OCI-LY1 (cell line): ENCODE data around the gene TMEM252.

Source experiments
- H2AFZ ChIP-seq: fragments of 200-600 bp; sonication (generic), shearing (Covaris generic); 2 replicates; pipeline ENCODE4 v1.6.0; 2014; ENCODE audit warnings: antibody characterized with exemption, mild to moderate bottlenecking, low read length
- H3F3A ChIP-seq: fragments of 200-600 bp; sonication (generic), shearing (Covaris generic); 2 replicates; pipeline ENCODE4 v1.6.0; 2014; ENCODE audit warnings: mild to moderate bottlenecking, antibody characterized with exemption, low read length, moderate library complexity; ENCODE audit not compliant: insufficient read depth
- H3K27ac ChIP-seq: fragments of 200-600 bp; sonication (generic); 2 replicates; pipeline ENCODE4 v1.5.1; 2014; ENCODE audit warnings: low read length, mixed run types, mild to moderate bottlenecking, low read depth; ENCODE audit not compliant: poor library complexity, severe bottlenecking
- H3K27me3 ChIP-seq: fragments of 200-600 bp; sonication (generic); 2 replicates; pipeline ENCODE4 v1.6.0; 2014; ENCODE audit warnings: antibody characterized with exemption, mild to moderate bottlenecking, low read length, moderate library complexity; ENCODE audit not compliant: insufficient read depth
- H3K36me3 ChIP-seq: fragments of 200-600 bp; sonication (generic); 2 replicates; pipeline ENCODE4 v1.6.1; 2014; ENCODE audit warnings: mild to moderate bottlenecking, antibody characterized with exemption, low read length, moderate library complexity, mixed read lengths; ENCODE audit not compliant: insufficient read depth
- H3K4me1 ChIP-seq: fragments of 200-600 bp; sonication (generic); 2 replicates; pipeline ENCODE4 v1.5.1; 2014; ENCODE audit warnings: mild to moderate bottlenecking, low read length, moderate library complexity; ENCODE audit not compliant: insufficient read depth, severe bottlenecking
- H3K4me2 ChIP-seq: fragments of 200-600 bp; sonication (generic), shearing (Covaris generic); 2 replicates; pipeline ENCODE4 v1.6.1; 2014; ENCODE audit warnings: low read length
- H3K4me3 ChIP-seq: fragments of 200-600 bp; sonication (generic); 2 replicates; pipeline ENCODE4 v1.5.1; 2014; ENCODE audit warnings: low read length, low read depth, mild to moderate bottlenecking, mixed read lengths; ENCODE audit not compliant: poor library complexity, severe bottlenecking
- H3K79me2 ChIP-seq: fragments of 200-600 bp; shearing (Covaris generic); 2 replicates; pipeline ENCODE4 v1.6.1; 2016; ENCODE audit warnings: mixed run types, low read length, mixed read lengths; ENCODE audit not compliant: insufficient read depth
- H3K9ac ChIP-seq: fragments of 200-600 bp; sonication (generic), shearing (Covaris generic); 2 replicates; pipeline ENCODE4 v1.6.1; 2014; ENCODE audit warnings: mild to moderate bottlenecking, low read length, mixed read lengths
- H3K9me2 ChIP-seq: fragments of 200-600 bp; sonication (generic), shearing (Covaris generic); 2 replicates; pipeline ENCODE4 v1.6.1; 2014; ENCODE audit warnings: low read depth, mild to moderate bottlenecking, low read length, mixed read lengths
- H3K9me3 ChIP-seq: fragments of 200-600 bp; shearing (Covaris generic); 2 replicates; pipeline ENCODE4 v1.6.1; 2014; ENCODE audit warnings: low read length, mixed read lengths
- H4K20me1 ChIP-seq: fragments of 200-600 bp; sonication (generic), shearing (Covaris generic); 2 replicates; pipeline ENCODE4 v1.6.0; 2016; ENCODE audit warnings: mild to moderate bottlenecking, low read length; ENCODE audit not compliant: insufficient read depth
- EZH2 ChIP-seq: fragments of 200-600 bp; sonication (generic), shearing (Covaris generic); IDR thresholded peaks from 2 replicates; pipeline ENCODE4 v1.8.0; 2017; ENCODE audit warnings: borderline replicate concordance, mixed run types, mild to moderate bottlenecking, antibody characterized with exemption, low read length, moderate library complexity, mixed read lengths
- TF ChIP-seq, protein P1 (sequence below): fragments of 200-600 bp; sonication (generic), shearing (Covaris generic); IDR thresholded peaks from 2 replicates; pipeline ENCODE4 v1.5.1; 2017; ENCODE audit warnings: mild to moderate bottlenecking, antibody characterized with exemption, low read length, moderate library complexity, mixed read lengths

Gene TMEM252

DNA sequence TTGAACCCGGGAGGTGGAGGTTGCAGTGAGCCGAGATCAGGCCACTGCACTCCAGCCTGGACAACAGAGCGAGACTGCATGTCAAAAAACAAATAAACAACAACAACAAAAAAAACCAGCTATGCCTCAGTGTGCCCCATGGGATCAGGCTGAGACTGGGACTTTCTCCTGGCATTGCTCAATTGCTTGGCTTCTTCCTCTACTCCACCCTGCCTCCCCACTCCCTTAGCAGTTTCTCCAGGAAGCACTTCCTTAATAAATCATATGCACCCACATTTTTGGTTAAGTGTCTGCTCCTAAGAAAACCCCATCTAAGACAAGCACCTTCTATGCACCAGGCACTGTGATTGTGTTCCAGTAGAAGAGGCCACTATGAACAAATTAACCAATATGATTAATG is 41.0 kb upstream of the TMEM252 start:
- H3K36me3 ChIP-seq = no peaks in the 10 kb centered on the region

DNA sequence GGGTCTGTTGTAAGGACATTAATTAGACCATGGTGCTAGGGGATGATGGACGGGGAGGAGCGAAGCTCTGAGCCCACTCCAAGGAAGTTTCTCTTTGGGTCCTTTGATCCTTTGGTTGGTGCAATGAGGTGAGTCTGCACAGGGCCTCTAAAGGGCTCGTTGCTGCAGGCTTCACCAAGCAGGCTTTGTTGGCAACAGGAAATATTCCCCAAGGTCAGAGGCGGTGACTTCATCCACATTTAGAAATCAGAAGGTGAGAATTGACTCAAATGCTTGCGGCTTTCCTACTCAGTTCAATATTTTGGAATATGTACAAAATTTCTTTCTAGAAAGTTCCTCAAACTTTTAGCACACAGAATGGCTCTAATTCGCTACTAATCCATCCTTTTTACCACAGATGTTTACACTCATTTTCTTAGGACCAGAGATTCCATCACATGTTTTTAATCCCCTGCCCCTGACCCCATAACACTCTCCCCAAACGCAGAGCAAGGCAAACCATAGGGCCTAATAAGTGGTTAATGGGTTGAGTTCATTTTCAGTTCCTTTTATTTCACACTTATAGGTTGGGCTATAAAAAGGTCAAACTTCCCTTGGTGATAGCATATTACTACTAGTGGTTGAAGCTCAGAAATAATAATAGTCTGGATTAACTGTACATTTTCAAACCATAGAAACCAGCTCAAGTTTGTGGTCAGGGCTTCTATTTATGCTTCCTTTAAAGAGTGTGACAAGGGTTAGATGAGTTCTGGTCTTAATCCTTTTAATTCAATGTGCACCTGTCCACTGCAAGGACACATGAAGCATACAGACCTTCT is 37.3 kb upstream of the TMEM252 start:
- no peak overlapping the region for H3K27ac ChIP-seq
- no peaks in the 10 kb centered on the region for H3K9me3 ChIP-seq
- H3K27me3 ChIP-seq = no peaks in the 10 kb centered on the region
- H3K9ac ChIP-seq = no peak overlapping the region
- H3K4me3 ChIP-seq = no peak overlapping the region
- no peaks in the 10 kb centered on the region for H3K36me3 ChIP-seq
- H4K20me1 ChIP-seq = no peaks in the 10 kb centered on the region
- H3K4me2 ChIP-seq = no peak overlapping the region
- no peaks in the 10 kb centered on the region for H3K9me2 ChIP-seq
- H3F3A ChIP-seq = no peaks in the 10 kb centered on the region
- TF ChIP-seq, protein P1, sequence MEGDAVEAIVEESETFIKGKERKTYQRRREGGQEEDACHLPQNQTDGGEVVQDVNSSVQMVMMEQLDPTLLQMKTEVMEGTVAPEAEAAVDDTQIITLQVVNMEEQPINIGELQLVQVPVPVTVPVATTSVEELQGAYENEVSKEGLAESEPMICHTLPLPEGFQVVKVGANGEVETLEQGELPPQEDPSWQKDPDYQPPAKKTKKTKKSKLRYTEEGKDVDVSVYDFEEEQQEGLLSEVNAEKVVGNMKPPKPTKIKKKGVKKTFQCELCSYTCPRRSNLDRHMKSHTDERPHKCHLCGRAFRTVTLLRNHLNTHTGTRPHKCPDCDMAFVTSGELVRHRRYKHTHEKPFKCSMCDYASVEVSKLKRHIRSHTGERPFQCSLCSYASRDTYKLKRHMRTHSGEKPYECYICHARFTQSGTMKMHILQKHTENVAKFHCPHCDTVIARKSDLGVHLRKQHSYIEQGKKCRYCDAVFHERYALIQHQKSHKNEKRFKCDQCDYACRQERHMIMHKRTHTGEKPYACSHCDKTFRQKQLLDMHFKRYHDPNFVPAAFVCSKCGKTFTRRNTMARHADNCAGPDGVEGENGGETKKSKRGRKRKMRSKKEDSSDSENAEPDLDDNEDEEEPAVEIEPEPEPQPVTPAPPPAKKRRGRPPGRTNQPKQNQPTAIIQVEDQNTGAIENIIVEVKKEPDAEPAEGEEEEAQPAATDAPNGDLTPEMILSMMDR = no peak
- TF ChIP-seq EZH2 = no peak
- no peaks in the 10 kb centered on the region for H3K79me2 ChIP-seq
- no peak overlapping the region for H2AFZ ChIP-seq
- H3K4me1 ChIP-seq = peaks cover 13% of the 10 kb centered on the region

More for the DNA sequence above, 41.0 kb upstream of the TMEM252 start:
- no peaks in the 10 kb centered on the region for H3K27me3 ChIP-seq
- H3K27ac ChIP-seq = no peak overlapping the region
- H3K9me2 ChIP-seq = no peaks in the 10 kb centered on the region
- H3K9ac ChIP-seq = no peak overlapping the region
- H3K4me2 ChIP-seq = no peak overlapping the region
- no peaks in the 10 kb centered on the region for H4K20me1 ChIP-seq
- H3K9me3 ChIP-seq = no peaks in the 10 kb centered on the region
- no peak overlapping the region for H3K4me3 ChIP-seq
- TF ChIP-seq EZH2 = no peak
- TF ChIP-seq, protein P1 = no peak
- no peaks in the 10 kb centered on the region for H3K79me2 ChIP-seq
- peaks cover 22% of the 10 kb centered on the region for H3K4me1 ChIP-seq
- no peaks in the 10 kb centered on the region for H3F3A ChIP-seq
- H2AFZ ChIP-seq = no peak overlapping the region

DNA sequence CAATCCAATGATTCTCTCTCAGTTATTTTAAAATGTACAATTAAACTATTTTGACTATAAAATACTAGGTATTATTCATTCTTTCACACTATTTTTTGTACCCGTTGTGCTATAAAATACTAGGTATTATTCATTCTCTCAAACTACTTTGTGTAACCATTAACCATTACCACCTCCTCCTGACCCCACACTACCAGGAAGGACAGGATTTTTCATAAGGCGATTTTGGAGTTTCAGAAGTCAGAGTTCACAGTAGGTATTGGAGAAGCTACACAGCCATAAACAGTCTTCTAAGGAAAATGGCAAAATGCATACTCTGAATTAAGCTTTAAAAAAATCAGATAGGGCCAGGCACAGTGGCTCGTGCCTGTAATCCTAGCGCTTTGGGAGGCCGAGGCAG is 35.1 kb upstream of the TMEM252 start:
- Histone ChIP-seq H3K27ac (no peak overlapping the region), H3K9me2 (no peaks in the 10 kb centered on the region), H3K4me3 (no peak overlapping the region)

More for the DNA sequence above, 35.1 kb upstream of the TMEM252 start:
- TF ChIP-seq EZH2 = no peak
- TF ChIP-seq, protein P1 = no peak
- H4K20me1 ChIP-seq = no peaks in the 10 kb centered on the region
- no peak overlapping the region for H3K9ac ChIP-seq
- H2AFZ ChIP-seq = no peak overlapping the region
- no peaks in the 10 kb centered on the region for H3K27me3 ChIP-seq
- H3K4me1 ChIP-seq = peaks cover 13% of the 10 kb centered on the region
- no peaks in the 10 kb centered on the region for H3F3A ChIP-seq
- no peaks in the 10 kb centered on the region for H3K79me2 ChIP-seq
- H3K36me3 ChIP-seq = no peaks in the 10 kb centered on the region
- no peaks in the 10 kb centered on the region for H3K9me3 ChIP-seq
- H3K4me2 ChIP-seq = no peak overlapping the region
